GM19351 (cell line): Measurements from ENCODE around the gene DNAH17.

ENCODE experiments used
- ATAC-seq: cut with Tn5 transposase; IDR thresholded peaks from one replicate; pipeline ENCODE4 v1.9.1; 2021; ENCODE audit warnings: mild to moderate bottlenecking, moderate library complexity; ENCODE audit not compliant: unreplicated experiment

The DNAH17 gene

GRCh38 chr17:78576389-78577112, 645 bp downstream of the DNAH17 start:
- ATAC-seq = no peak

GRCh38 chr17:78575899-78576298, 1.3 kb downstream of the DNAH17 start:
- ATAC-seq = no peak

GRCh38 chr17:78575340-78575739, 1.9 kb downstream of the DNAH17 start:
- no peak for ATAC-seq

- ATAC-seq = no peak
Observed at GRCh38 chr17:78573955-78574354, 3.2 kb downstream of the DNAH17 start.

- ATAC-seq = no peak
Observed at GRCh38 chr17:78572239-78573205, 4.7 kb downstream of the DNAH17 start.

GRCh38 chr17:78571329-78571728, 5.9 kb downstream of the DNAH17 start:
- ATAC-seq = no peak

GRCh38 chr17:78568494-78569115, 8.6 kb downstream of the DNAH17 start:
- no peak for ATAC-seq

- ATAC-seq = no peak
Observed at GRCh38 chr17:78567991-78568390, 9.2 kb downstream of the DNAH17 start.

GRCh38 chr17:78566947-78567346, 10.2 kb downstream of the DNAH17 start:
- no peak for ATAC-seq

GRCh38 chr17:78563189-78564145, 13.7 kb downstream of the DNAH17 start:
- no peak for ATAC-seq

GRCh38 chr17:78562734-78563133, 14.5 kb downstream of the DNAH17 start:
- no peak for ATAC-seq

GRCh38 chr17:78561166-78561565, 16.0 kb downstream of the DNAH17 start:
- no peak for ATAC-seq

GRCh38 chr17:78560731-78561130, 16.5 kb downstream of the DNAH17 start:
- ATAC-seq = no peak

- ATAC-seq = no peak
Observed at GRCh38 chr17:78559749-78560368, 17.3 kb downstream of the DNAH17 start.

GRCh38 chr17:78558989-78559388, 18.2 kb downstream of the DNAH17 start:
- ATAC-seq = no peak

GRCh38 chr17:78558181-78558850, 18.9 kb downstream of the DNAH17 start:
- ATAC-seq = no peak

GRCh38 chr17:78557598-78558039, 19.6 kb downstream of the DNAH17 start:
- no peak for ATAC-seq

GRCh38 chr17:78556812-78557211, 20.4 kb downstream of the DNAH17 start:
- ATAC-seq = no peak

GRCh38 chr17:78555746-78556401, 21.3 kb downstream of the DNAH17 start:
- no peak for ATAC-seq
